NCI-H2196 treated with DMSO at 0.1 percent for 48 hours (cell line): ENCODE data around the gene USP15.

ENCODE experiments used
- DNase-seq: peaks from one replicate; lab custom pipeline; 2025; ENCODE audit not compliant: unreplicated experiment; lab: John Stamatoyannopoulos, UW

The USP15 gene

DNA sequence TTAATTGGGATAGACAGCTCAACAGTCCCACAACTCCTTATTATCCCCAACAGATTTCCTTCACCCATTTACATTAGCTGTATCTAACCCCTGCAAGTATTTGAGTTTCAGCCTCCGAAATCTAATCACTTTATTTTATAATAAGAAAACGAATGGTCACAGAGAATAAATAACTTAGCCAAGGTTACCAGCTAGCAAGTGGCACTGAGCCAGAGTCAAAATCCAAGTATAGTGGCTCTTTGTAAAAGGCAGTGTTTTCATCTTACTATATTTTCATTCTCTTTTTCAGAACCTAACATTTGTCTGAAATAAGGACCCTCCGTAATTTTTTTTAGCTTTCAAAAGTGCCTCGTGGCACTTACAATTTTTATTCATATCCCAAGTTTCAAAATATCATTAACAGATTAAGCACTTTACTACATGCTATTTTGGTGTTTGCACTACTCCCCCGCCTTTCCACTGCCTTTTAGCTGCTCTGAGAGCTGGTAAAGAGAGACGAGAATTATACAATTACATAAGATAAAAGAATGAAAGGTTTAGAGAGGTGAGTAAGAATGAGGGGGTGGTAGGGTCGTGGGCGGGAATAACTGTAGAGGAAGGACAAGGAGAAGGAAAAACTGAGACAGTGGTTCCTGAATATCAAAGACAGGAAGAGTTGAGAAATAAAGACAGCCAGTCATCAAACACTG lies 3.7 kb upstream of the USP15 start:
- no peak for DNase-seq

DNA sequence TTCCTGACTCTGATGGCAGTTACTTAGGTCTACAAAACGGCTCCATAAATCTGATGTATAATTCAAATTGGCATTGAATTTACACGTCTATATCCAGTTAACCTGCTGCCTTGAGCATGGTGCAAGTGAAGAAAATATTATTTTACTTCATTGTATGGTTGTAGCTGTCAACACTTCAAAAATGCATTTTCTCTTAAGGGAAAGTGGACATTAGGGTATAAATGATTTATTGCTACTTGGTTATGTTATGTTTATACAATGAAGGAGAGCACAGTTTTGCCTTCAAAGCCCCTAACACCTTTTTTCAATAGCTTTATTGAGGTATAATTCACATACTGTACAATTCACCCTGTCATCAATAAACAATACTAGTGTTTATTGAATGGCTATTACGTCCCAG lies 2.0 kb upstream of the USP15 start:
- DNase-seq: no peak

DNA sequence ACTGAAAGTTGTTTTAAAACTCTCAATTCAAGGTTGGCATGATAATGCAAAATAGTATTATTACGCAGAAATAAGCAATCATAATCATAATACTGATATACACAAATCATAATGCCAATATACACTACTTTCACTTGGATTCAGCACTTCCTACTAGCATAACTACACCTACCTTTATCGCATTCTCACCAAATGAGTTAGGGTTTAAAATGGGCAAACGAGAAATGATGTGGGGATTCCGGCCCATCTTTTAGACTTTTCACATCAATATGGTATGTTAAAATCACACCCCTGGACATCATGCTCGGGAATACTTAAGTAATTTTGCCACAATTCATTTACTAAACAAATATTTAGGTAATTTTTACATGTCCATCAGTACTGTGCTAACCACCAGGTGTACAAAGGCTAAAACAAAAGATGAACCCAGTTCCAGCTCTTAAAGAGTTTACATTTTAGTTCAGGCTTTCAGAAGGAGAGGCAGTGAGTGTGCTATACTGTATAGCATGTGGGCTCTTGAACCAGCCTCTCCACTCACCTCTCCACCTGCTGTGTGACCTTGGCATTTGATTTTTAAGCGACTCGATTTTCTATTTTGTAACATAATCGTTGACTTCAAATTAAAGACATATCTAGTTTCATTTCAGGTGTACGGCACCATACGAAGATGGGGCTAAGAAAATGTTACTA lies 1.1 kb upstream of the USP15 start:
- no peak for DNase-seq

DNA sequence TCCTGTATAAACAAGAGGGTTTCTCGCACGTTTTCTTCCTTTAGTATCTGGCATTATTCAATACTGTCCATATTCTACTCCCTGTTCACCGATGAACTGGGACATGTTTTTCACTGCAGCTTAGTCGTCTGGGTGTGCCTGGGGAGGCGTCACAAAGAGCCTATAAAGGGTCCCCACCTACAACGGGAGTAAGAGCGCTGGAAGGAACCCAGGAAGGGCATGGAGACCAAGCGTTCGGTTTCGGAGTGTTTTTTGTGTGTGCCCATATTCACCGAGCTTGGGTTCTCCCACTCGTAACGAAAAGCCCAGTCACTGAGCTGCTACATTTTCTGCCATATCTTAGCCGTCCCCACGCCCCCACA lies 592 bp upstream of the USP15 start:
- peak; percentile 70 for DNase-seq

DNA sequence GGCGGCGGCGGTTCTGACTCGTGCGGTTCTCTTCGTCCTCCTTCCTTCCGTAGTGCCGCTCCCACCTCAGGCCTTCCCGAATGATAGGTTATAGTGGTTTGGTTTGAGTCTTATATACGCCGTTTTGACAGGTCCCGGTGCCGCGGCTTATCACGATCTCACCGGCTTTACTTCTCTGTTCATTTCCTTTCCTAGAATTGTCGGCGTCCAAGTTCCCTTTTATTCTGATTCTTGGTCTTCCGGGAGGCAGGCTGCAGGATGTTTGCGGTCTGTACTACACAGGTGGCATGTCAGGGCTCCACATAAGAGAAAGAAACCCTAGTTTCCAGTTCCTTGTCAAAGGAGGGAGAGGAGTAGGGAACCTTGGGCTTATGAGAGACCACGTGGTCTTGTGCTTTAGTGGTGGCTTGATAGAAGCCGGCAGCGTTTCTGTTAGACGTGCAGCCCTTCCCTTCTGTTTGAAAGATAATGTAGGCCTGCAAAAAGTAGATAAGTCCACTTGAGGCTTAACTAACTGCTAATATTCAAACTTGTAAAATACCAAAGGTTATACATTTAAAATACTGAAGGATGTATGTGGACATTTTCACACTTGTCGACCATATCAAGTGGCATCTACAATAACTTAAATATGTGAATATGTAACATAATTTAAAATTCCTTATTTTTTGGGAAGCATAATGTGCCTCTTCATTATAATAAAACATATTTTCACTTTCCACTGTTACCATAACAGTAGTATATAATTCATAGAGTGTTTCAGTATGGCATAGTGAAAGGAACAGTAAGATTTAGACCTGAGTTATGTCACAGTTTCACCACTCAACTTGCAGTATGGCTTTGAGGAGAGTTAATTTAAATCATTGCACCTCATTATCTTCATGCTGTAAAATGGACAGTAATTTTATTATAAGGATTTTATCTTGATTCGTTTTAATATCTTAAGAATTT lies 804 bp downstream of the USP15 start:
- no peak for DNase-seq

DNA sequence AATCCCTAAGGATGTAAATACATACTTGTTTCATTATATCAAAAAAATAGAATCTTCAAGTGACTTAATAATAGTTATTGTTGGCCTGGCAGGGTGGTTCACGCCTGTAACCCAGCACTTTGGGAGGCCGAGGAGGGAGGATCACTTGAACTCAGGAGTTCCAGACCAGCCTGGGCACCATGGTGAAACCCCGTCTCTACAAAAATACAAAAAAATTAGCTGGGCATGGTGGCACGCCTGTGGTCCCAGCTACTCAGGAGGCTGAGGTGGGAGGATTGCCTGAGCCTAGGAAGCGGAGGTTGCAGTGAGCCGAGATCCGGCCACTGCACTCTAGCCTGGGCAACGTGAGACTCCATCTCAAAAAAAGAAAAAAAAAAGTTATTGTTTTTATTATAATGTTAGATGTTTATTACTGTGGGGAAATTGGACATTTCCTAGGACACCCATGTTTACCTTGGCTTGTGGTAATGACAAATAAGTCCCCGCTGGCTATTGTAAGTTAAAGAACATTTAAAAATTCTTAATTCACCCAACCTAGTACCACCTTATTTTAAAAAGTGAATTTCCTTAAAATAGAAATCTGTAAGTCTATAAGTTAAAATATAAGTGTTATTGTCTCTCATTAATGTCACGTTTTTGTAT lies 1.8 kb downstream of the USP15 start:
- DNase-seq: no peak

DNA sequence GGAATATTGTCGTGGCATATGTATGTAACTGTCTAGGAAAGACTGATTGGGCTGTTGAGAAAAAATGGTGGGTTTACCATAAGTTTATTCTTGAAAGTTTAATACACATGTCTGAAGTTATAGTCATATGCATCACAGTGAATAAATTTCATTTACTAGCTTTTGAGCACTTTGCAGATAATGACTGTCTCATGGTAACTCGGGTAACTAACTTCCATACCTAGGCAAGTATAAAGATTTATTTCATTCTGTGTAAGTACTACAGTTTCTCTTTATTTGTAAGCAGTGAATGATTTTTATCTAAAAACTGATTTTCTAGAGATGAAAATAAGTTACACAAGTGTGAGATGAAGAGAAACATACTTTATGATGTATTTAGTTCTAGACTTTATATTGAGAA lies 3.0 kb downstream of the USP15 start:
- no peak for DNase-seq

DNA sequence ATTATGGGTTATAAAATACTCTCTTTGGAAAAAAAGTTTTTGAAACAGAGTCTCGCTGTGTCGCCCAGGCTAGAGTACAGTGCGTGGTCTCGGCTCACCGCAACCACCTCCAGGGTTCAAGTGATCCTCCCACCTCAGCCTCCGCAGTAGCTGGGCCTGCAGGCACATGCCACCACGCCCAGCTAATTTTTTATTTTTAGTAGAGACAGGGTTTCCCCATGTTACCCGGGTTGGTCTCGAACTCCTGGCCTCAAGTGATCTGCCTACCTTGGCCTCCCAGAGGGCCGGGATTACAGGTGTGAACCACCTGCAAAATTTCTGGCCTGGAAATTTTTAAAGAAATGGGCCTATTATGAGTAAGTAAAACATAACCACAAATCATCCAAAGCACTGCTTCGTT lies 3.8 kb downstream of the USP15 start:
- no peak for DNase-seq

DNA sequence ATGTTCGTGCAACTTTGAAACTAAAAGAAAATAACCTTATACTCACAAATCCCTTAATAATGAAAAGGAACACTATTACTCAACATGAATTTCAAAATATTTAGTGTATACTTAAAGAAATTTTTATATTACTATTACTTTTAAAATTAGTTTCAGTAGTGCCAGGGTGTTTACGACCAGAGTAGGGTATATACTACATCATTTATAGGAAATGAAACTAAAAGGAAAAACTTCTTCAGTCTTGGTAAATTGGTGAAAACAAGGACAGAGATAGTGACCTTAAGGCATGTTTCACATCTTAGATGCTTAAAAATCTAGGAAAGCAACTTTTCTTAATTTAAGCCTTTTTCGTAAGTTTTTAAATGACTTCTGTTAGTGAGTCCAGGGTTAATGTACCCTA lies 4.5 kb downstream of the USP15 start:
- no peak for DNase-seq

DNA sequence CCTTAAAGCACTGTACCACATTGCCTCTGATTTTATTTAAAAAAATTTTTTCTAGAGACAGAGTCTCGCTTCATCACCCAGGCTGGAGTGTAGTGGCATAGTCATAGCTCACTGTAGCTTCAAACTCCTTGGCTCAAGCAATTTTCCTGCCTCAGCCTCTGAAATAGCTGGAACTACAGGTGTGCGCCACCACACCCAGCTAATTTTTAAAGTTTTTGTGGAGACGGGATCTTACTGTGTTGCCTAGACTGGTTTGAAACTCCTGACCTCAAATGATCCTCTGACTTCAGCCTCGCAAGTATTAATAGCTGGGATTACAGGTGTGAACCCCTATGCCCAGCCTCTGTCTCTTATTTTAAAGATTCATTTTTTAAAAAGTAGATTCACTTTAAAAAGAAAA lies 5.3 kb downstream of the USP15 start:
- DNase-seq: no peak

DNA sequence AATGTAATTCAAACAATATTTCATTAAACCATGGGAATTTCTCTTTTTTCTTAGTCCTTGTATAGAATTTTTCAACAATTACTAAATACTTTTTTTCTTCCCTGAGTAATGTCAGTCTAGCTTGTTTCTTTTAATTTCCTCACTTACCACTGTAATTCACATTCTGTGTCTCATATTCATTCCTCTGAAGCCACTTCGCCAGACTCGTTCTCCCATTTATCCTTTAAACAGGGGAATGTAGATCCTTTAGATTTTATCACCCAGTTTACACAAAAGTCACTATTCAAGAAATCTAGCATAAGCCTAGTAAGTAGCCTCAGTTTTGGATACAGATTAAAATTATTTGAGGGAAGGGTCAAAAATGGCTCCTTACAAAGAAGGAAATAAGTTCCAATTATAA lies 6.8 kb downstream of the USP15 start:
- no peak for DNase-seq

DNA sequence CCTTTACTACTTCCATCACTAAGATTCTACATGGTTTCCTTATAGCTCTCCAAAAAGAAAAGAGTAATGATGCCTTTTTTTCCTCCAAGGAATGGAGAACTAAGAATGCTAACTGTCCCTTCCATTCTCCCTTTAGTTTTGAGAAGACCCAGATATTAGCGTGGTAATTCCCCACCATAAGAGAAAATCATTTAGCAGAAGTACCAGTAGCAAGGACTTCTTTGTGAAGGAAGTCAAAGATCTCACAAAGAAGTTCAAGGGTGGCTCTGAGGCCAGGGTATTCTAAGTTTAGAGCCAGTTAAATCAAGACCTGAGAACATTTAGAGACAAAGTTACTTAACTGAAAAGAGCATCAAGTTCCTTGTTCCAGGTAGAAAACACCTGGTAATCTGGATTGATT lies 7.3 kb downstream of the USP15 start:
- DNase-seq: no peak

DNA sequence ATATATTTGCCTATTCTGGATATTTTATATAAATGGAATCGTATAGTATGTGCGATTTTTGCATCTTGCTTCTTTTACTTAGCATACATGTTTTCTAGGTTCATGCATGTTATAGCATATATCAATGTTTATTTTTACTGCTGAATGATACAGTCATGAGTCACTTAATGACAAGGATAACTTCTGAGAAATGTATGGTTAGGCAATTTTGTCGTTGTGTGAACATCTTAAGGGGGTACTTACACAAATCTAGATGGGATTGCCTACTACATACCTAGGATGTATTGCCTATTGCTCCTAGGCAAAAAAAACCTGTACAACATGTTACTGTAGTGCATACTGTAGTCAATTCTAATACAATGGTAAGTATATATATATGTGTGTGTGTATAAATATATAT lies 8.8 kb downstream of the USP15 start:
- DNase-seq: no peak

DNA sequence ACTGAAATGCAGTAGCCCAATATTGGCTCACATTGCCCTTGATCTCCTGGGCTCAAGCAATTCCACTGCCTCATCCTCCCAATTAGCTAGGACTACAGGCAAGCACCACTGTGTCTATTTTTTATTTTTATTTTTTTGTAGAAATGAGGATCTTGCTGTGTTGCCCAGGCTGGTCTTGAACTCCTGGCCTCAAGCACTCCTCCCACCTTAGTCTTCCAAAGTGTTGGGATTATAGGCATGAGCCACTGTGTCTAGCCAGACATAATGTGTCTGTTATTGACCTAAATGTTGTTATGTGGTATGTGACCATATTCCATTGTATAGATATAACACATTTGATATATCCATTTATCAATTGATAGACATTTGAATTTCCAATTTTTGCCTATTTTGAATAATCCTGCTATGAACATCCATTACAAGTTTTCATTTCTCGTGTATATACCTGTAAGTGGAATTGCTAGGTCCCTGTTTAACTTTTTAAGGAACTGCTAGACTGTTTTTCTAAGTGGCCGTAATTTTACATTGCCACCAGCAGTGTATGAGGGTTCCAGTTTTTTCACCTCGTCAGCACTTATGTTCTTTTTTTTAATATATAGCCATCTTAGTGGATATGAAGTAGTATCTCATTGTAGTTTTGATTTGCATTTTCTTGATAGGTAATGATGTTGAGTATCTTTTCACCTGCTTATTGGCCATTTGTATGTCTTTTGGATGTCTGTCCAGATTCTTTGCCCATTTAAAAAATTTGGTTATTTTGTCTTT lies 9.4 kb downstream of the USP15 start:
- no peak for DNase-seq

DNA sequence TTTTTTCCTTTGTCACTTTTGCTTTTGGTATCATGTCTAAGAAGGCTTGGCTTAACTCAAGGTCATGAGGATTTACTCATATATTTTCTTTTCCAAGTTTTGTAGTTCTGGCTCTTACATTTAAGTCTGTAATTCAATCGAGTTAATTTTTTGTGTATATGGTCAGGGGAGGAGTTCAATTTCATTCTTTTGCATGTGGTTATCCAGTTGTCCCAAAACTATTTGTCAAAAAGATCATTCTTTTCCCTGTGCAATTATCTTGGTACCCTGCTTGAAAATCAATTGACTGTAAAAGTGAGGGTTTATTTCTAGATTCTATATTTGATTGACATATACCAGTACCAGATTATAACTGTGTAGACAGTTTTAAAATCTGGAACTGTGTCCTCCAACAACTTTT lies 10.2 kb downstream of the USP15 start:
- DNase-seq: no peak

DNA sequence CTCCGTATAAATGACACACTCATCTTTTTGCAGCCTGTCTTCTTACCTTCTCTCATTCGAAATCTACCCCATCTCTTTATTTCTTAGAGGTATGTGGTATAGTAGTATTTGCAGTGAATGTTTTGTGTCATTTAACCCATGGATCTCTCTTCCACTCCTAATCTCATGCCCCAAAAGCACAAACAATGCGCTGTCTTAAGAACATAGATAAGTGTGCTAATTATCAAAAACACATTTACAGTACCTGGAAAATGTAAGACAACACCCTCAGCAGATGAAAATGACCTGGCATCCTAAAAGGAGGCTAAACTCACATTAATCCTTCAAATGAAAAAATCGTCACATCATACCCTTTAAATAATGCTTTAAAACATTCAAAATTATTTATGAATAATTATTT lies 10.7 kb downstream of the USP15 start:
- DNase-seq: no peak

DNA sequence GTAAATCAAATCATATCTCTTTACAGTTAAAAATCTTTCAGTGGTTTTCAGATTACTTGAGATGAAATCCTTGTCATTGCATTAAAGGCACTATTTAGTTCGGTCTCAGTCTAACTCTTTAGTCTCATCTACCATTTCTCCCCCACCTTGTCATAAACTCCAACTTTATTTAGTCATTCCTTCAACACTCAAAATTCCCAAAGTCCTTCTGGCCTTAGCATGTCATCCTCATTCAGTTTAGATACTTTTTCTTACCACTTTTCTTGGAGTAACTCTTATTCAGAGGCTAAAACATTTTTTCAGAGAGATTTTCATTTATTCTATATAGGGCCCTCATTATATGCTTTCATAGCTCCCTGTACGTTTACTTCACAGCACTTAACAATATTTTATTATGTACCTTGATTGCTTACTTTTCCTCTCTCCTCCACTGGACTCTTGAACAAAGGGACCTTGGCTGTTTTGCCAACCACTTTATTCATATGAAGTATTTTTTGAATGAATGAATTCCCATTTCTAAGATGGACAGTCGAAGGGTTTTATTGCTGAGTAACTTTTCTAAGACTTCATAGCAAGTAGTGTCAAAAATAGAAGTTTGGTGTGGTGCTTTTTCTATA lies 12.8 kb downstream of the USP15 start:
- DNase-seq: no peak

DNA sequence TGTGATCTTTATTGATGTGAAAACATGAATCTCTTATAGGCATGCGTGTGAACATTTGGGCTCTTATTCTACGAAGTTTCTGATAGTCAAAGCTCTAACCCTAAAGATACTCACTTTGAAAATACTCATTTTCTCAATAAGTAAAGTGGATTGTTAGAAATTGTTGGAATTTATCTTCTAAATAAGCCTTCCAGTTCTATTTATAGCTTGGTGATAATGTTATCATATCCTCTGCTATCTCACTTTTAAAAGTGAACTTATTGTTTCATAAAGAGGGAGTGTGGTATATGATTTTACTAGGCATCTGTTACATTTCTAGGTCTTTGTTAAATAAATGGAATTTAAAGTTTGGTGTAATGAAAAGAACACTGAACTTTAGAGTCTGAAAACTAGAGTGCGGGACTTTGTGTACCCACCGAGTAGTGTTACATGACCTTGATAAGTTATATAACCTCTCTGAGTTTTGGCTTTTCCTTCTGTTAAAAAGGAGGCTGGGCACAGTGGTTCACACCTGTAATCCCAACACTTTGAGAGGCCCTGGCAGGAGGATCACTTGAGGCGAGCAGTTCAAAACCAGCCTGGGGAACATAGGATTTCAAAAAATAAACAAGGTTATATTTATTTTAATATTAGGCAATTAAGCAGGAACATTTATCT lies 13.6 kb downstream of the USP15 start:
- DNase-seq: no peak

DNA sequence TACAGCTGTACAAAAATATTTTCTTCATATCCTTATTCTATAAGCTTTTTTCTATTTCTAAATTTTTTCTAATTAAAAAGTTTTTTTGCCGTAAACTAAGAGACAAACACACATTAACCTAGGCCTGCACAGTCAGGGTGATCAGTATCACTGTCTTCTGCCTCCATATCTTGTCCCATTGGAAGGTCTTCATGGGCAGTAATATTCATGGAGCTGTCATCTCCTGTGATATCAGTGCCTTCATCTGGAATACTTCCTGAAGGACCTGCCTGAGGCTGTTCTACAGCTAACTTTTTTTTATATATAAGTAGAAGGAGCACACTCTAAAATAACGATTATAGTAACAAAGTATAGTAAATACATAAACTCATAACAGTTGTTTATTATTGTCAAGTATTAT lies 17.8 kb downstream of the USP15 start:
- no peak for DNase-seq

DNA sequence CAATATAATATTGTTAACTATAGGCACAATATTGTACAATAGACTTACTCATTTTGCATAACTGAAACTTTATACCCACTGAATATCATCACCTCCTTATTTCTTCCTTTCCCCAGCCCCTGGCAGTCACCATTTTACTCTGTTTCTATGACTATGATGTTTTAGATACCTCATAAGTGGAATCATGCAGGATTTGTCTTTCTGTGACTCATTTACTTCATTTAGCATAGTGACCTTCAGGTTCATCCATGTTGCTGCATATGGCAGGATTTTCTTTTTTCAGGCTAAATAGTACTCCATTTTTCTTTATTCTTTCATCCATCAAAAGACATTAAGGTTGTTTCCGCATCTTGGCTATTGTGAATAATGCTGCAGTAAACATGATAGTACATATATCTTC lies 18.9 kb downstream of the USP15 start:
- DNase-seq: no peak
